Measurements from ENCODE around the gene MYADML2.
A peak's percentile ranks its signal among the peaks of the same experiment; 100 is the strongest.

The MYADML2 gene

GRCh38 chr17:81911277-81911961 is 35.6 kb downstream of the MYADML2 start, which contains the start of gene PCYT2:
TSS of gene PCYT2 (minus strand) at chr17:81911399. CDS start at chr17:81911355, 44 bp downstream.
- peak; percentile 93 for ATAC-seq

GRCh38 chr17:81910840-81911276 is 36.2 kb downstream of the MYADML2 start:
- ATAC-seq (no peak), DNase-seq (no peak)

More at GRCh38 chr17:81911277-81911961, 35.6 kb downstream of the MYADML2 start, which contains the start of gene PCYT2:
- DNase-seq = peak; percentile 95

- DNase-seq = no peak
- no peak for ATAC-seq
These were observed 36.8 kb downstream of the MYADML2 start for GRCh38 chr17:81909966-81910839.

GRCh38 chr17:81909231-81909630 is 37.8 kb downstream of the MYADML2 start:
- ATAC-seq (no peak), DNase-seq (no peak)

- DNase-seq (no peak), ATAC-seq (no peak)
These were observed 38.2 kb downstream of the MYADML2 start for GRCh38 chr17:81908793-81909192.

- ATAC-seq = no peak
- no peak for DNase-seq
These were observed 39.6 kb downstream of the MYADML2 start for GRCh38 chr17:81907219-81908145.

- no peak for ATAC-seq
These were observed 40.4 kb downstream of the MYADML2 start for GRCh38 chr17:81906476-81907218.

GRCh38 chr17:81905993-81906392 is 41.0 kb downstream of the MYADML2 start:
- ATAC-seq (no peak), DNase-seq (no peak)

More at GRCh38 chr17:81906476-81907218, 40.4 kb downstream of the MYADML2 start:
- DNase-seq = no peak

GRCh38 chr17:81905424-81905875 is 41.6 kb downstream of the MYADML2 start:
- ATAC-seq (no peak), DNase-seq (no peak)

- ATAC-seq (no peak), DNase-seq (no peak)
These were observed 42.2 kb downstream of the MYADML2 start for GRCh38 chr17:81904600-81905423.

- DNase-seq (no peak), ATAC-seq (no peak)
These were observed 43.0 kb downstream of the MYADML2 start for GRCh38 chr17:81903896-81904599.

- DNase-seq (no peak), ATAC-seq (no peak)
These were observed 43.6 kb downstream of the MYADML2 start for GRCh38 chr17:81903415-81903831.

GRCh38 chr17:81902653-81903414 is 44.2 kb downstream of the MYADML2 start:
- ATAC-seq (peak; percentile 4), DNase-seq (no peak)

GRCh38 chr17:81902023-81902652 is 44.9 kb downstream of the MYADML2 start, which contains the start of gene NPB:
TSS of gene NPB (plus strand) at chr17:81902238. CDS start at chr17:81902278, 40 bp downstream.
- DNase-seq (no peak), ATAC-seq (peak; percentile 16)

GRCh38 chr17:81901167-81902022 is 45.6 kb downstream of the MYADML2 start:
- DNase-seq (no peak), ATAC-seq (no peak)

- DNase-seq (no peak), ATAC-seq (no peak)
These were observed 46.7 kb downstream of the MYADML2 start for GRCh38 chr17:81900181-81900820.
